ENCODE data around the gene TINAGL1. TPM values are rescaled to one million over a fixed set of nuclear protein-coding genes. Genes with fewer than 3 reads are reported as not detected.

TINAGL1 gene
- total and polyA plus RNA-seq, 2 of the 13 experiments (the other 11 are each of a cell fraction or from before 2014, with no cell fraction given): 24.7 to 76.8 TPM

DNA sequence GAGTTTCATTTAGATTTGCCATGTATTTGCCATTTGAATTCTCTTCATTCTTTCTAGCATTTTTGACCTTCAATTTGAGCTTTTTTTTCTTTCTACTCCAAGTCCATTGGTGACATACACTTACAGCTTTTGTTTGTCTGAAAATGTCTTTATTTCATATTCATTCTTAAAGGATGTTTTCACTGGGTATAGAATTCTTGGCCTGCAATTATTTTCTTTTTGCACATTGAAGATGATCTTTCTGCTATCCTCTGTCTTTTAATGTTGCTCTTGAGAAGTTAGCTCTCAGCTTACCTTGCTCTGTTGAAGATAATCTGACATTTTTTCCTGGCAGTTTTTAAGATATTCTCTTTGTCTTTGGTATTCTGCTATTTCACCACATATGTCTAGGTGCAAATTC, 16.6 kb upstream of the TINAGL1 start:
- Histone ChIP-seq H3K9me3 (ENCODE audit: low read length) (no peaks in the 10 kb centered on the region), H3K4me3 (replicated peaks in 1 of 3; ENCODE audit: insufficient read depth in 1 of 3, low read depth in 2 of 3, low read length in 3 of 3) (no peak overlapping the region), H4K20me1 (ENCODE audit: insufficient read depth, low read length) (no peaks in the 10 kb centered on the region), H3K27ac (ENCODE audit: extremely low read length, insufficient read depth, low read length) (no peak overlapping the region), H3K4me1 (ENCODE audit: insufficient read depth, low read length) (peaks cover 39% of the 10 kb centered on the region), H2AFZ (ENCODE audit: low read length) (no peak overlapping the region), H3K27me3 (ENCODE audit: control insufficient read depth in 1 of 2, insufficient read depth in 2 of 2, low read length in 2 of 2) (no peaks in the 10 kb centered on the region), H3K79me2 (ENCODE audit: insufficient read depth, low read length) (no peaks in the 10 kb centered on the region), H3K36me3 (replicated peaks in 1 of 2; ENCODE audit: control insufficient read depth in 1 of 2, insufficient read depth in 2 of 2, low read length in 2 of 2) (no peaks in the 10 kb centered on the region), H3K4me2 (ENCODE audit: low read depth, low read length) (no peak overlapping the region), H3K9ac (ENCODE audit: insufficient read depth, low read depth, low read length) (no peak overlapping the region)
- ChIA-PET CTCF (ENCODE audit: low intra/inter-chr PET ratio, low total read pairs) (no interaction called here), POLR2A (no interaction called here)
- FAIRE-seq: no peak
- no TSS peak for BruUV-seq (replicated peaks)
- no peak for DNase-seq (ENCODE audit: low spot score)
- in situ Hi-C loops (cut with HindIII; ENCODE audit: extremely low pct_ligation_motif_present, low pct_unique_long_range_greater_than_20kb) (loop anchor here (5.0 kb wide), 1 partner anchor 38 kb away; no protein-coding TSS in a partner anchor), intact Hi-C loops (cut with micrococcal nuclease; ENCODE audit: unreplicated experiment) (no loop called here)
- ATAC-seq: no peak
- TF ChIP-seq, protein P1, sequence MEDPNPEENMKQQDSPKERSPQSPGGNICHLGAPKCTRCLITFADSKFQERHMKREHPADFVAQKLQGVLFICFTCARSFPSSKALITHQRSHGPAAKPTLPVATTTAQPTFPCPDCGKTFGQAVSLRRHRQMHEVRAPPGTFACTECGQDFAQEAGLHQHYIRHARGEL (CRISPR knock-in tag; IDR thresholded peaks at IDR 0.05): no peak
- TF ChIP-seq, protein P2, sequence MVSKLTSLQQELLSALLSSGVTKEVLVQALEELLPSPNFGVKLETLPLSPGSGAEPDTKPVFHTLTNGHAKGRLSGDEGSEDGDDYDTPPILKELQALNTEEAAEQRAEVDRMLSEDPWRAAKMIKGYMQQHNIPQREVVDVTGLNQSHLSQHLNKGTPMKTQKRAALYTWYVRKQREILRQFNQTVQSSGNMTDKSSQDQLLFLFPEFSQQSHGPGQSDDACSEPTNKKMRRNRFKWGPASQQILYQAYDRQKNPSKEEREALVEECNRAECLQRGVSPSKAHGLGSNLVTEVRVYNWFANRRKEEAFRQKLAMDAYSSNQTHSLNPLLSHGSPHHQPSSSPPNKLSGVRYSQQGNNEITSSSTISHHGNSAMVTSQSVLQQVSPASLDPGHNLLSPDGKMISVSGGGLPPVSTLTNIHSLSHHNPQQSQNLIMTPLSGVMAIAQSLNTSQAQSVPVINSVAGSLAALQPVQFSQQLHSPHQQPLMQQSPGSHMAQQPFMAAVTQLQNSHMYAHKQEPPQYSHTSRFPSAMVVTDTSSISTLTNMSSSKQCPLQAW (CRISPR knock-in tag; IDR thresholded peaks at IDR 0.05): no peak
- TF ChIP-seq, protein P3, sequence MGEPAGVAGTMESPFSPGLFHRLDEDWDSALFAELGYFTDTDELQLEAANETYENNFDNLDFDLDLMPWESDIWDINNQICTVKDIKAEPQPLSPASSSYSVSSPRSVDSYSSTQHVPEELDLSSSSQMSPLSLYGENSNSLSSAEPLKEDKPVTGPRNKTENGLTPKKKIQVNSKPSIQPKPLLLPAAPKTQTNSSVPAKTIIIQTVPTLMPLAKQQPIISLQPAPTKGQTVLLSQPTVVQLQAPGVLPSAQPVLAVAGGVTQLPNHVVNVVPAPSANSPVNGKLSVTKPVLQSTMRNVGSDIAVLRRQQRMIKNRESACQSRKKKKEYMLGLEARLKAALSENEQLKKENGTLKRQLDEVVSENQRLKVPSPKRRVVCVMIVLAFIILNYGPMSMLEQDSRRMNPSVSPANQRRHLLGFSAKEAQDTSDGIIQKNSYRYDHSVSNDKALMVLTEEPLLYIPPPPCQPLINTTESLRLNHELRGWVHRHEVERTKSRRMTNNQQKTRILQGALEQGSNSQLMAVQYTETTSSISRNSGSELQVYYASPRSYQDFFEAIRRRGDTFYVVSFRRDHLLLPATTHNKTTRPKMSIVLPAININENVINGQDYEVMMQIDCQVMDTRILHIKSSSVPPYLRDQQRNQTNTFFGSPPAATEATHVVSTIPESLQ (CRISPR knock-in tag; conservative IDR thresholded peaks at IDR 0.05): no peak
- TF ChIP-seq FOXP1 (IDR thresholded peaks at IDR 0.05) (no peak), FOXP1 (CRISPR knock-in tag; IDR thresholded peaks at IDR 0.05) (no peak), RFX1 (IDR thresholded peaks at IDR 0.05) (no peak), MYC (CRISPR knock-in tag; IDR thresholded peaks at IDR 0.05; ENCODE audit: borderline replicate concordance) (no peak), SMAD9 (CRISPR knock-in tag; IDR thresholded peaks at IDR 0.05) (no peak), ZNF746 (CRISPR knock-in tag; IDR thresholded peaks at IDR 0.05) (no peak), SP4 (CRISPR knock-in tag; IDR thresholded peaks at IDR 0.05) (no peak), KLF16 (CRISPR knock-in tag; IDR thresholded peaks at IDR 0.05) (no peak), ZNF605 (CRISPR knock-in tag; IDR thresholded peaks at IDR 0.05) (no peak), ZNF546 (CRISPR knock-in tag; conservative IDR thresholded peaks at IDR 0.05) (no peak), ZFP36 (IDR thresholded peaks at IDR 0.05; ENCODE audit: borderline replicate concordance, low read depth, low read length, partially characterized antibody) (no peak), ZNF703 (CRISPR knock-in tag; IDR thresholded peaks at IDR 0.05; ENCODE audit: borderline replicate concordance) (no peak), RARG (CRISPR knock-in tag; IDR thresholded peaks at IDR 0.05; ENCODE audit: low read depth) (no peak), IKZF4 (CRISPR knock-in tag; IDR thresholded peaks at IDR 0.05; ENCODE audit: borderline replicate concordance, low read depth, not compliant biosample characterization) (no peak)
- TF ChIP-seq, protein P4, sequence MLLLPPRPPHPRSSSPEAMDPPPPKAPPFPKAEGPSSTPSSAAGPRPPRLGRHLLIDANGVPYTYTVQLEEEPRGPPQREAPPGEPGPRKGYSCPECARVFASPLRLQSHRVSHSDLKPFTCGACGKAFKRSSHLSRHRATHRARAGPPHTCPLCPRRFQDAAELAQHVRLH (CRISPR knock-in tag; IDR thresholded peaks at IDR 0.05; ENCODE audit: borderline replicate concordance, low read depth): no peak
- TF ChIP-seq, protein P5, sequence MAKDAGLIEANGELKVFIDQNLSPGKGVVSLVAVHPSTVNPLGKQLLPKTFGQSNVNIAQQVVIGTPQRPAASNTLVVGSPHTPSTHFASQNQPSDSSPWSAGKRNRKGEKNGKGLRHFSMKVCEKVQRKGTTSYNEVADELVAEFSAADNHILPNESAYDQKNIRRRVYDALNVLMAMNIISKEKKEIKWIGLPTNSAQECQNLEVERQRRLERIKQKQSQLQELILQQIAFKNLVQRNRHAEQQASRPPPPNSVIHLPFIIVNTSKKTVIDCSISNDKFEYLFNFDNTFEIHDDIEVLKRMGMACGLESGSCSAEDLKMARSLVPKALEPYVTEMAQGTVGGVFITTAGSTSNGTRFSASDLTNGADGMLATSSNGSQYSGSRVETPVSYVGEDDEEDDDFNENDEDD (CRISPR knock-in tag; IDR thresholded peaks at IDR 0.05; ENCODE audit: borderline replicate concordance): no peak

Data from HepG2 (cell line).